GM18907 (cell line): ENCODE measurements around the gene ZNF214.
A peak's percentile ranks its signal among the peaks of the same experiment; 100 is the strongest.

ENCODE experiments used
- ATAC-seq: cut with Tn5 transposase; IDR thresholded peaks from one replicate; pipeline ENCODE4 v1.9.1; 2021; ENCODE audit warnings: mild to moderate bottlenecking, moderate library complexity; ENCODE audit not compliant: unreplicated experiment

ZNF214 gene

DNA sequence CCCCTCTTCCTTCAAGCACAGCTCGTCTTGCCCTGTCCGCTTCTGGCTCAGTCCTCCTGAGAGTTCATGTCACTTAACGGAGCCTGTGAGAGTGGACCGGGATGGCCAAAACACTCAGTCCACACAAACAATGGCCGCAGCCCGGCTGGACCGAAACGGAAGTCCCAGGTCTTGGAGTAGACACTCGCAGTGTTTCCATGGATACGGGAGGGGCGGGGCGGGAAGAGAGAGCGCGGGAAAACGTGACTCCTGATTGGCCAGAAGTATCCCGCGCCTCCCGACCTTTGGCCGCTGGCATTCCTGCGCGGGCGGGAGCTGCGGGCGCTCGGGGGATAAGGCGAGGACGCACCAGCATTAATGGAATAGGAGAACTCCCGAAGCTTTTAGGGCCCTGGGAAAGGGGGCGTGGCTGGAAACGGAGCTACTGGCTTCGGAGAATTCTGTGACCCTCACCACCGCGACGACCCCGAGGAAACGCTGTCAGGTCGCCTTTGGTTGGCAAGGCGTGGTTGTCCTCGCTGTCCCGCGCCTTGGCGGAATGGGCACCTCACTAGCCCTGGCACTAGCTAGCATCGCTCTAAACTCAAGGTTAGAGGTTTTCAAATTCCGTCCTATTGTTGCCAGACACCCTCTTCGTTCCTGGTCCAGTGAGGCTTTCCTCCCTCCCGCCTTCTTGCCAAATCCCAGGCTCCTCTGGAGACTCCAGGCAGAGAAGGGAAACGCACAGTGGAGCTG lies at the start of gene ZNF214, which contains the start of gene NLRP14:
Gene ZNF214 (minus strand): TSS at position 164 of the 735 bp plus-strand sequence. CDS start 17,511 bp downstream, outside the sequence.
Gene NLRP14 (plus strand): TSS at position 297 of the 735 bp plus-strand sequence. CDS start 18,108 bp downstream, outside the sequence.
- ATAC-seq: peak; percentile 67

DNA sequence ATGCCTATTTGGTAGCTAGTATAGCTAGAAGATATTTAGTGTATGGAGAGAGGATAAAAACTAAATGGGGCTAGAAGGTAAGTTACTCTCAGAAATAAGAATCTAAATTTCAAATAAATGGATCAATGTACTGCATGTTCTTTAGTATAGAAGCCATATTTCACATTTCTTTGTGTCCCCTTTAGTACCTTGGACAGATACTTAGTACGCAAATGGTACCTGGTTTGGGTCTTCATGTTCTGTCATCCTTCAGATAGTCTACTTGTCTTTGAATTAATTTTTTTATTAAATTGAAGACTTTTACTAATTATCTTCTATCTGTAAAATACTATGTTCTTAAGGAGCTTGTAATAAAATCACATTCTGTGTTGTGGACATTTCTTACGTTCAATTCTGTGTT lies 42.4 kb upstream of the ZNF214 start:
- ATAC-seq: no peak

DNA sequence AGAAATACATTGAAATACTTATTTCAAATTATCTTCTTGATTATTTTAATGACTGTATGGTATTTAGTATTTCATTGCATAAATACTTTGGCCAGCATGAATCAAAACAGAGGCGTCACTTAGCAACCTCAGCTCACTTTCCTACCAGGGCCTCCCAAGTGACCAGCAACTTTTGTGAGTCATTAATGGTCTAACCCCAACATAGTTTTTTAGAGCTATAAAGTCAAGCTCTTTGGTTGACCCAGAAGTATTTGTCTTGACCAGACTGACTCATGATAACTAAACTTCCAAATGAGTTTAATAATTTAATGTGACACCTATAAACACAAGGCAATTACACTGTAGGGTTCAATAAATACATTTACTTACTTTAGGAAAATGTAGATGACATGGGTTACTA lies 40.7 kb upstream of the ZNF214 start:
- ATAC-seq: no peak

DNA sequence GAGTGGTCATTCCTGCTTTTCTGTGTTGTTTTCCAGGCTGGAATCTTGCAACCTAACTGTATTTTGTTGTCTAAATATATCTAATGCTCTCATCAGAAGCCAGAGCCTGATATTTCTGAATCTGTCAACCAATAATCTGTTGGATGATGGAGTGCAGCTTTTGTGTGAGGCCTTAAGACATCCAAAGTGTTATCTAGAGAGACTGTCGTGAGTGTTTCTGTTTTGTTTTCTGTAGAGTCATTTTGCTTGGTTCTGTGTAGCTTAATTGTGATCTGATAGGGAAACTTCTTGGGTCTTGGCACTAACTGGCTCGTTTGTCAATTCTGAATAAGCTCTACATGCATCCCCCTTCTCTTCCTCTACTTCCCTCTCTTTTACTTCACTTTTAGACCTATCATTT lies 37.5 kb upstream of the ZNF214 start:
- ATAC-seq: no peak

DNA sequence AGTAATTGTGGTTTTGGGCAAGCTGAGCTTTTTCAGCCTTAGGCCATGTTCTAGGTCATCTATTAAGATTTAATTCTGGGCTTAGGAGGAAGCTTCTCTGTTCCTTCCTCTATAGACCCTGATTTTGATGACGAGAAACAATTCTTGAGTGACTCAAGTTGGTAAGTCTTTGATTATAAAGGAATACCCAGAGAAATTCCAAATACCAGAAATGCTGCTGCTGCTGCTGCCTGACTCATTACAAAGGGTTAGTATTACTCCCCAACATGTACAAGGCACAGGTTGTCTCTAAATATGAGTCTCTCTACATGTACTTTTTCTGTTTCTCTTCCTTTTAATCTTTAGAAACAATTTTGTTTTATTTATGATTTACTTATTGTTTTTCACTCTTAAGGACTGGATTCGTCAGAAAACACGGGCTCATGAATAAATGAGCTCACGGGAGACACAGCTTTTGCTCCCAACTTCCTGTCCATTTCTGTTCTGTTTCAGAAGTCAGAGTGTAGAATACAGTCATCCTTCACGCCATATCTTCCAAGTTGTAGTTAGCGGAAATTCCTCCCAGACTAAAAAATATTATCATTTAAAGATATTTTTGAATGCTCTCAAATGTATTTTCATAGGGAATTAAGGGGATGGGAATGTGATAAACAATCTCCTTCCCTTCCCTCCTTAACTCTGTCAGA lies 36.8 kb upstream of the ZNF214 start:
- ATAC-seq: no peak

DNA sequence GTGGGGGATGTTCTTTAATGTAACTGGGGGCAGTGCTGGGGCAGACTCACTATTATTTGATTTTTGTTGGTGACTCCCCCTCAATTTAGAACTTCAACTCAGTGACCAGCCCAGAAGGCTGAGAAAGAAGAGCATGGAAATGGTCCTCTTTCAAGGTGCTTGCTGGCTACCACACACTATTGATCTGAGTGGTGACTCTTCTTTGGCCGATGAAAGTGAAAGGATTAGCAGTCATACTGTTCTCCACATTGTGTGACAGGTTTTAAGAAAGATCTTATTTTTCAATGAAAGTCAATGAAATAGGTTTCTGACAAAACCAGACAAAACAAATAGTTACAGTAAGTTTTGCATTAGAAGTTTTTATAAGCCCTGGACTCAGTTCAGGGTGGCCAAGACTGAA lies 30.0 kb upstream of the ZNF214 start:
- no peak for ATAC-seq

DNA sequence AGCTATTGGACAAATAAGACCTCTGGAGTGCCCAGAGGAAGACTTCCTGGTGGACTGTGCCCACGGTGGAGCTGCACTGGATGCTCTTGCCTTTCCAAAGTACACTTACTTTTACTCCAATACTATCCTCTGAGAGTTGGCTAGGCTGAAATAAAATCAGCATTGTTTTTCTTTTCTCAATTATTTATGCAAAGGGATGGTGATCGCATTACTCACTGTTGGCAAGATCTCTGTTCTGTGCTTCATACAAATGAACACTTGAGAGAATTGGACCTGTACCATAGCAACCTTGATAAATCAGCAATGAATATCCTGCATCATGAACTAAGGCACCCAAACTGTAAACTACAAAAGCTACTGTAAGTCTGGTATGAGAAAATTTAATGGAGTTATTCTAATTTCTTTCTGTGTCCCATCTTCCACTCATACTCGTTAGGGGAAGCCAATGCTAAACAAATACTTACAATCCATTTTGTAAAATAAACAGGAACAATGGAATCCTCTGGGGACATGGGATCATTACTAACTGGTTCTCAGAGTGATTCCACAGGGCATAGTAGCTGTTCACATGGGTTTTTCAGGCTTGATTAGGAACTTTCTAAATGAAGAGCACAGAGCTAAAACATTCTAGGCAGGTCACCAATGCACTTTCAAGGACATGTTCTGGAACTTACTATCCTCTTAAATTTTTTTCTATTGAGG lies 26.5 kb upstream of the ZNF214 start:
- no peak for ATAC-seq

DNA sequence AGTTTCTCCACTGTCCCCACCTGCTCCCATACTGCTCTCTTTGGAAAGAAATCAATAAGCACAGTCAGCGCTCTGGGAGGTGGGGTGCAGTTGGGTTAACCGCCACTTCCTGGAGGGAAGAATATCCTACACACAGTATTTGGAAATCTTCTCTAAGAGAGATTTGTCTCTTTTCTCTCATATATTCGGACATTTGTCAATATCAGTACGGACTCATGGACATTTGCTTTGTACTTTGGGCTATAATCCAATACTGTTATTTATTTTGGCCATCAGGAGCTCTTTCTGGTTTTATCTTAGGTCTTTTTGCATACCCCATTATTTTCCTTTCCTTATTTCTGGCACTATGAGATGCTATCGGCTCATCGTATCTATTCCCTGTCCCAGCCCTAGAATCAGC lies 13.9 kb upstream of the ZNF214 start:
- no peak for ATAC-seq

DNA sequence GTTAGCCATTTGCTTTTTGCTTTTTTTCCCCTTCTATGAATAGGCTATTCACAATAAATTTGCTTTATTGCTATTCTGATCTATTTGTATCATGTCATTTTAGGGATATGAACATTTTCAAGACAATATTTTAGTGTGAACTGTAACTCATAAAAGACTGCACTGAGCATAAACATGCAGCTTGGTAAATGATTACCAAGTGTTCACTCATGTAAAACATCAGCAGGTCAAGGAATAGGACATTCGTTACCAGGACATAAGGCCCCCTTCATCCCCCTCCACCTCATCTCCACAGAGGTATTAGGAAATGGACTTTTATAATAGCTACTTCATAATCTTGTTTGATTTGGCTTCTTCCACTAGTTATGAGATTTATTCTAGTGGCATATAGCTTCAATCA lies 12.5 kb upstream of the ZNF214 start:
- no peak for ATAC-seq

DNA sequence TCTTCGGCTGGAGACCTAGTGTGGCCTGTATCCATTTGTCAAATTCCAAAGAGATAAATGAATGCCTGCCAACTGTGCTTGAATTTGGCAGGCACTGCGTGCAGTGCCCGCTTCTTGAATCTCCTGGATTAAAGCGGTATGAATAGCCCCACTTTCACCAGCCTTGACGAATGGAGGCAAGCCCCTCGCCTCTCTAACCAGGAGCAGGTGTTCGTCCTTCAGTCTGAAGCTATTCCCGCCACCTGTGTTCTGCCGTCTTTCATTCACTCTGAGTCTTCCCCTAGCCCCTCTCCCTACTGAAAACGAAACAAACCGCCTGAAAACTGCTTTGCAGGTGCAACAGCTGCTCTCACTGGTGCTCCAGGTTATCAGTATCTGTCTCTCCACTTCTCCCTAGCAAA lies 11.3 kb upstream of the ZNF214 start:
- ATAC-seq: no peak

DNA sequence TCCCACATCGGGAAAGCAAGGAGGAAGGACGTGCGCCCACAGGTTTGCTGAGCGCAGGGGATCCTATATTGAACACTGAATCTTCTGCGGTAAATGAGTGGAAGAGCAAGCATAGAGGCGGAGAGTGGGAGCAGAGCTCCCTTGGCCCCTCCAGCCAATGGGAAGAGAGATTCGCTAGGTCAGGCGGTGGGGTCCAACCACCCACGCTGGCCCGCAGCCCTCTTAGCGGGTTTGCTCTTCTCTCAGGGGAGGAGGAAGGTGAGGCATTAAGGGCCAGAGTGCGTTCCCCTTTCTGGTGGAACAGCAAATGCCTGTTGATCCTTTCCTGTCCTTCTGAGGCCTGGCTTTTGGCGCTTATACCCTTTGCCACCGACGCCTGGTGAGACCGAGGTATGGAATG lies 10.7 kb upstream of the ZNF214 start:
- no peak for ATAC-seq

DNA sequence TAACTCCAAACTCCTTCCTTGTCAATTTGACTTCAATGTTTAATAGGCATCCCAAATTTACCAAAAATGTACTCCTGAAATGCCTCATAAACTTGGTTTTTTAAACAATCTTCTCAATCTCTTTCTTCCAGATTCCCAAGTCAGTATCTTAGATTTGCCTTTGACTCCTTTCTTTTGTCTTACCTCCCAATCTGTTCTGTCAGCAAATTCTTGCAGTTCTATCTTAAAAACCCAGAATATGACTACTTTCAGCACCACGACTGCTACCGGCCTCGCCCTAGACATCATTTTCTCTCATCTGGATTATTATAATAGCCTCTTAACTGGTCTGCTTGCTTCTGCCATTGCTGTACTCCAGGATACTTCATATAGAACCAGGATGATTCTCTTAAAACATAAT lies 8.0 kb upstream of the ZNF214 start:
- ATAC-seq: no peak

DNA sequence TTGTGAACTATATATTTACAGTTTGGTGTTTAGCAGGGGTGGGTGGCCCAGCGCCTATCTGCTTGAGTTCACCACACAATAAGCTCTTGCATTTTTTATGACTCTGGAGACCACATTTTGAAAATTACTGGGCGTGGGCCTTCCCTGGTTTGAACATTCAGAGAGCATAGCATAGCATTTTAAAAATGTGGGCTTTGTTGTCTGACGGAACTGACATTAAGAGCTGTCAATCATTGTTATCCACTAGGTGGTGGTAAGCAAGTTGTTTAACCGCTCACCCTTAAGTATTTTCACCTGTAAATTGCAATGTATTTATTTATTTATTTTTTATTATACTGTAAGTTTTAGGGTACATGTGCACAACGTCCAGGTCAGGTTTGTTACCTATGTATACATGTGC lies 1.2 kb upstream of the ZNF214 start:
- no peak for ATAC-seq

DNA sequence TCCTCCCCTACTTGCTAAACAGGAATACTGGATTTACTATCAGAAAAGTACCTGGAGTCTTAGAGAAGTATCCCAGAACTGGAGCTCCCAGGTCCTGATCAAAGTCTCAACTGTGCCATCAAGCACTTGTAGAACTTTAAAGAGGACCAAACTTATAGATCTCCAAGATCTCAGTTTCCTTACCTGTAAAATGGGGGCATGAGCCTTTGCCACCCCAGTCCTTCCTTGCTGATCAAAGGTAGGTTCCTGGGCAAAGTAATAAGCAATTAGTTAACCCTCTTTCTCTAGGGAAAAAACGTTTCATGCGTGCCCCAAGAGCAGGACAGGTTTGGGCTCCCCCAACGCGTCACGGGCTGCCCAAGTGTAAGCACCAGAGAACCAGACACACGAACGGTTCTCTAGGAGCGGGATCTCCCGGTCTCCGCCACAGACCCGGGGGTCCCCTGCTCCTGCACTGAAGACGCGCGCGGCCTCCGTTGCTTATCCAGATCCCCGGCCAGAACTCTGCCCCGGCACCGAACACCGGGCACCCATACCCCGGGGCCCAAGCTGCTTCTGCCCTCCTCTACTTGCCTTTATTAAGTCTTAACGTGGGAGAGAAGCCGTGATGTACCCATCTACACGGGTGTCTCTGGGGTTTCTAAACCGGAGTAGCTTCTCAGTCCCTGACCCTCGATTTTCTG lies 505 bp downstream of the ZNF214 start:
- peak; percentile 32 for ATAC-seq

DNA sequence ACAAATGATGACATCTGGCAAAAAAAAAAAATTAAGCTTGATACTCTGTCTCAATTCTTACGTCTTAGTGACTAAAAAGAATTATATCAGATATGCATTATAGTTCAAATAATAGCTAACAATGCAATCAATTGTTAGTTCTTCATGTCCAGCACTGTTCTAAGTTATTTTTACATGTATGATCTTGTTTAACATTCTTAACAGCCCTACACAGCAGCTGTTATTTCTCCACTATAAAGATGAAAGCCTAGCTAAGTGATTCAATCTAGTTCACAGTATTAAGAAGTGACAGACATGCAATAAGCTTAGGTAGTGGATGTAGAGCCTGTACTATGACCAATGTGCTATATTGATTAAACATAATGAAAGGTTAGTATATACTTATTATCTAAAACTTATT lies 4.1 kb downstream of the ZNF214 start:
- ATAC-seq: no peak

DNA sequence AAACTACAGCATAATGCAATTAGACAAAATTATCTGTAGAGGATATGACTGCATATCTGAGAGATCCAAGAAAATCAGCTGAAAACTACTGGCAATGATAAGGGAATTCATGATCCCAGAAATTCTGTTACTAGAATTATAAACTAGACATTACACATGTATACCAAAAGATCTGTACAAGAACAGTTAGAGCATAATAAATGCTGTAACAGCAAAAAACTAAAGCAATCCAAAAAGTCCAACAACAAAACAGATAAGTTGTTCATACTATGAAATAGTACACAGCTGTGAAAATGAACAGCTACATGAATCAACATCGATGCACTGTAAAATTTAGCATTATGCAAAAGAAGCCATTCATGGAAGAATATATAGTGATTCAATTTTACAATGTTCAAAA lies 6.0 kb downstream of the ZNF214 start:
- ATAC-seq: no peak

DNA sequence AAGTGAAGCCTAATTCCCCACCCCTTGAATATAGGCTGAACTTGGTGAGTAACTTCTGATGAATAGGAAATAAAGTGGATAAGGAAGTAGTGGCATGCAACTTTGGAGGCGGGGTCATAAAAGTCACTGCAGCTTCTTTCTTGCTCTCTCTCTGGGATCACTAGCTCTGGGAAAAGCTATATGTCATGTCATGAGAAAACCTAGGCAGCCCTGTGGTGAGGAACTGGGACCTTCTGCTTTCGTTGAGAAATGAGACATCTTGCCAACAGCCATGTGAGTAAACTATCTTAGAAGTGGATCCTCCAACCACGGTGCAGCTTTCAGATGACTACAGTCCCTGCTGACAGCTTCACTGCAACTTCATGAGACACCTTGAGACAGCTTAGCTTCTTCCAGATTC lies 15.7 kb downstream of the ZNF214 start:
- ATAC-seq: no peak

DNA sequence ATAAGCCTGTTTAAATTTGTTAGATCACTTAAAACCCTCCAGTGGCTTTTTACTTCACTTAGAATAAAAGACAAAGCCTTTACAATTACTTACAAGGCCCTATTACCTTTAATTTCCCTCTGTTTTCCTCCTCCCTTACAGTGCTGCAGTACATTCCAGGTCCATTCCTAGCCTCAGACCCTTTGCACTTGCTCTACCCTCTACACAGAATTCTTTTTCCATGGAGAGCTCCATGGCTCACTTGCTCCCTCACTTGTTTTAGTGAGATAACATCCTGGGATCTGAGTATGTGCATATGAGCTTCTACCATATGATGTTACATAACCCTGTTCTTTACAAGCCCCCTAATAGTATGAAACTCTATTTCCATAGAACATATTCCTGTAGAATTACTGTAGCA lies 24.4 kb downstream of the ZNF214 start:
- no peak for ATAC-seq

DNA sequence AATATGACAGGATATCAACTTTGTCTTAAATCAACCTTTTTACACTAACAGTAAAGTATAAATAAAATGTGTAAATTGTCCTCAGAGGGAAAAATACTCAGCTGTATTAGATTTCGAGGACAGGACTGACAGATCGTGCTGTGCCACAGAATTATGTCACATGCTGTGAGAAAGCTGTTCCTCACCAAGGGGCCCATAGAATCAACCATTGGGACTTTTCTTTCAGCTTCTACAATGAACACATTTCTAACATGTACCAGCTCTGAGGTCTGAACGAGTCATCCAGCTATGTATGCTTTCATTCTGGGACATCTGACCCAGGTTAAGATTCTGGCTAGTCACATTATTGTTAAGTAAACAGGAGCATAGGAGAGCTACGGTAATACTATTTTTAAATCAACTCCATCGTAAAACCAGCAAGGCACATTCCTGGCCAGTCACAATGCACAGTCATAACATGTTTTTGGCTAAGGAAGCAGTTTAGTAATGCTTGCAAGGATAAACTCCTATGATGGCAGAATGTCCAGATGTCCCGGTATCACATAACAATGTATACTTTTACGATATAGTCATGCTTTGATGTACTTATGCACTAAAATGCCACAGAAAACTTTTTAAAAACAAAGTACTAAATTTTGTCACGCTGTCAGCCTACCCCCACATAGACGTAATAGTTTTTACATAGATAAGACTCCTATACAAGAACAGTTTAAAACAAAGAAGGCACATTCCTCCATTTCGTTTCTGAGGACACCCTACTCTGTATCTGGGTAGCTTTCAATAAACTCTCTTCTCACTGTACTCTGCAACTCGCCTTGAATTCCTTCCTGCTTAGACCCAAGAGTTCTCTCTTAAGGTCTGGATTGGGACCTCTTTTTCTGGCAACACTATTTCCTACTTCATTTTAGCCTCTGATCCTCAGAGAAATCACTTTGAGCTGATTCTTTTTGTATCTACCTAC lies 27.4 kb downstream of the ZNF214 start:
- no peak for ATAC-seq

DNA sequence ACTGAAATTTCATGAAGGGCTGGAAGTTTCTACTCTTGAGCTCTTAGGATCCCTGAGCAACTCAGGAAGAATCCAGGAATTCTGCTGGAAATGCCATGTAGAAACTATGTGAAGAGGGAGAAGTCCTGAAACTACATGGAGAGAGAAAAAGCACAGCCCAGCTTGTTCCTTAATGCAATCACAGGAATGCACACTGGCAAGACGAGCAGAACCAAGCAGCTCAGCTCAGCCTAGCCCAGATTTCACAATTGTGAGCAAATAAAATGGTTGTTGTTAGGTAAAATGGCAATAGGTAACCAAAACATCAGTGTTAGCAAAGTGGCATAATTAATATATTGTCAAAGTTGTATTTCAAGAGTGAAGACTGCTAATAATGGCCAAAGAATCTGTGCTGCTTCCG lies 28.1 kb downstream of the ZNF214 start:
- ATAC-seq: no peak
